ENCODE results near the gene RNASEH2C. TPM values are rescaled to one million over a fixed set of nuclear protein-coding genes. Genes with fewer than 3 reads are reported as not detected.

Gene RNASEH2C
- total RNA-seq, 1 experiment from 2014 or later = 57.7 TPM

DNA sequence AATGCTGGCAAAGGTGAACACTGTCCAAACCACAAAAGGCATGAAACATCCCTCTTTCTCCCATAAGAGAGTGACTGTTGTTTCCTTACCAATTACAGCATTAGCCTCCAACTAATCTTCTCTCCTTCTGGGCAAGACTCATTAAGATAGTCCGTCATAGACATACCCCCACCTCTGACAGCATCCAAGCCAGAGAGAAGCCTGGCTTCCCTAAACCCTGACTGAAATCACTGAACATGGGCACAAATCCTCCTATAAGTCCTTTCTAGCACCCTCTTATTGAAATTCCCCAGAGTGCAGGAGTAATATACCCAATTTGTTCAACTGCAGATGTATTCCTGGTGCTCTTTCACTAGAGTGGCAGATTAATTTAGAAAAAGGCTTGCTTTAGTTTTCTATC, 1.7 kb upstream of the RNASEH2C start:
- Histone ChIP-seq H3K14ac (ENCODE audit: insufficient read depth, low read length) (no peak overlapping the region), H3K4me2 (ENCODE audit: insufficient read depth, insufficient read length, low read length) (no peak overlapping the region), H2AFZ (ENCODE audit: low read length) (no peak overlapping the region), H3K4me1 (ENCODE audit: insufficient read depth, low read length) (no peaks in the 10 kb centered on the region), H4K8ac (replicated peaks; ENCODE audit: insufficient read length, low read depth, low read length) (no peak overlapping the region), H3K27me3 (ENCODE audit: insufficient read depth, low read length) (no peaks in the 10 kb centered on the region), H4K5ac (ENCODE audit: insufficient read length, low read depth, low read length) (no peak overlapping the region), H3K23me2 (ENCODE audit: insufficient read length, low read depth, low read length, poor library complexity, severe bottlenecking) (peaks cover 9% of the 10 kb centered on the region), H3K79me1 (ENCODE audit: insufficient read depth, low read depth, low read length, poor library complexity, severe bottlenecking) (no peaks in the 10 kb centered on the region), H3K9ac (ENCODE audit: extremely low read depth, insufficient read length, low read length) (no peak overlapping the region), H2BK5ac (ENCODE audit: insufficient read length, low read length) (no peak overlapping the region), H4K91ac (ENCODE audit: insufficient read length, low read depth, low read length) (no peak overlapping the region), H2BK20ac (ENCODE audit: low read depth, low read length, poor library complexity, severe bottlenecking) (no peak overlapping the region), H4K20me1 (ENCODE audit: control insufficient read depth, insufficient read depth, insufficient read length) (no peaks in the 10 kb centered on the region), H3K23ac (ENCODE audit: insufficient read length, low read depth, low read length) (no peak overlapping the region), H2BK120ac (ENCODE audit: low read depth, low read length, poor library complexity, severe bottlenecking) (no peak overlapping the region), H3T11ph (ENCODE audit: low read length) (no peak overlapping the region), H2BK15ac (ENCODE audit: low read depth, low read length) (no peak overlapping the region), H2AK5ac (ENCODE audit: insufficient read length, low read length) (no peak overlapping the region), H3K4ac (ENCODE audit: low read depth, low read length) (no peak overlapping the region), H3K79me2 (ENCODE audit: insufficient read depth, low read length) (no peaks in the 10 kb centered on the region), H3K56ac (ENCODE audit: insufficient read length, low read depth, low read length) (no peak overlapping the region), H3K18ac (ENCODE audit: insufficient read length, low read depth, low read length) (no peak overlapping the region), H3K9me3 (ENCODE audit: control insufficient read depth, low read depth, low read length) (no peaks in the 10 kb centered on the region), H3K27ac (ENCODE audit: insufficient read length, low read depth, low read length) (no peak overlapping the region), H2BK12ac (ENCODE audit: insufficient read length, low read depth, low read length) (no peak overlapping the region)
- Mint-ChIP-seq H3K9me3 (no peaks in the 10 kb centered on the region; a peak in 1 of 5 replicates), H3K4me1 (peaks cover 7 to 10% of the 10 kb centered on the region in 2 experiments; a peak in 3 of 4 replicates), H3K36me3 (ENCODE audit: insufficient read depth in 1 of 3, low read depth in 3 of 3) (peaks cover 13 to 29% (median 21%) of the 10 kb centered on the region in 3 experiments), H3K4me3 (no peak overlapping the region), H3K27me3 (ENCODE audit: low read depth) (peaks cover 15% of the 10 kb centered on the region), H3K27ac (no peak overlapping the region)
- WGBS (ENCODE audit: extremely low coverage, insufficient read length, low lambda C conversion rate) = no CpG with 5 or more reads among the region's 1 CpG
- TF ChIP-seq, protein P1, sequence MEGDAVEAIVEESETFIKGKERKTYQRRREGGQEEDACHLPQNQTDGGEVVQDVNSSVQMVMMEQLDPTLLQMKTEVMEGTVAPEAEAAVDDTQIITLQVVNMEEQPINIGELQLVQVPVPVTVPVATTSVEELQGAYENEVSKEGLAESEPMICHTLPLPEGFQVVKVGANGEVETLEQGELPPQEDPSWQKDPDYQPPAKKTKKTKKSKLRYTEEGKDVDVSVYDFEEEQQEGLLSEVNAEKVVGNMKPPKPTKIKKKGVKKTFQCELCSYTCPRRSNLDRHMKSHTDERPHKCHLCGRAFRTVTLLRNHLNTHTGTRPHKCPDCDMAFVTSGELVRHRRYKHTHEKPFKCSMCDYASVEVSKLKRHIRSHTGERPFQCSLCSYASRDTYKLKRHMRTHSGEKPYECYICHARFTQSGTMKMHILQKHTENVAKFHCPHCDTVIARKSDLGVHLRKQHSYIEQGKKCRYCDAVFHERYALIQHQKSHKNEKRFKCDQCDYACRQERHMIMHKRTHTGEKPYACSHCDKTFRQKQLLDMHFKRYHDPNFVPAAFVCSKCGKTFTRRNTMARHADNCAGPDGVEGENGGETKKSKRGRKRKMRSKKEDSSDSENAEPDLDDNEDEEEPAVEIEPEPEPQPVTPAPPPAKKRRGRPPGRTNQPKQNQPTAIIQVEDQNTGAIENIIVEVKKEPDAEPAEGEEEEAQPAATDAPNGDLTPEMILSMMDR (conservative IDR thresholded peaks at IDR 0.05) = no peak
- no peak for DNase-seq
